Gastroesophageal sphincter (tissue), 3 donors: ENCODE results near the gene ZBTB20.

ENCODE experiments used
- CTCF ChIP-seq, 4 experiments: fragments of 200-600 bp in 2 of 4; fragments of 450-650 bp in 2 of 4; sonication (generic) in 1 of 4; IDR thresholded peaks; one replicate each; pipeline ENCODE4 v1.5.1; 2017 to 2019; ENCODE audit warnings: antibody characterized with exemption in 4 of 4, mild to moderate bottlenecking in 2 of 4, moderate library complexity in 2 of 4
- POLR2AphosphoS5 ChIP-seq: sonication (generic); formaldehyde crosslinking; IDR thresholded peaks from one replicate; pipeline ENCODE4 v1.6.1; 2017; ENCODE audit warnings: antibody characterized with exemption

GRCh38 chr3:114404590-114404989 lies 742.5 kb downstream of the ZBTB20 start:
- TF ChIP-seq CTCF (IDR thresholded peaks at IDR 0.05), result no peak
- no peak for TF ChIP-seq POLR2AphosphoS5
